ENCODE data around the gene TXNDC5.
"Not testable (repeated sequence)": the region's sequence is repeated elsewhere in the genome, so short reads cannot be mapped to it uniquely, and the experiment has no call there.

The TXNDC5 gene

DNA sequence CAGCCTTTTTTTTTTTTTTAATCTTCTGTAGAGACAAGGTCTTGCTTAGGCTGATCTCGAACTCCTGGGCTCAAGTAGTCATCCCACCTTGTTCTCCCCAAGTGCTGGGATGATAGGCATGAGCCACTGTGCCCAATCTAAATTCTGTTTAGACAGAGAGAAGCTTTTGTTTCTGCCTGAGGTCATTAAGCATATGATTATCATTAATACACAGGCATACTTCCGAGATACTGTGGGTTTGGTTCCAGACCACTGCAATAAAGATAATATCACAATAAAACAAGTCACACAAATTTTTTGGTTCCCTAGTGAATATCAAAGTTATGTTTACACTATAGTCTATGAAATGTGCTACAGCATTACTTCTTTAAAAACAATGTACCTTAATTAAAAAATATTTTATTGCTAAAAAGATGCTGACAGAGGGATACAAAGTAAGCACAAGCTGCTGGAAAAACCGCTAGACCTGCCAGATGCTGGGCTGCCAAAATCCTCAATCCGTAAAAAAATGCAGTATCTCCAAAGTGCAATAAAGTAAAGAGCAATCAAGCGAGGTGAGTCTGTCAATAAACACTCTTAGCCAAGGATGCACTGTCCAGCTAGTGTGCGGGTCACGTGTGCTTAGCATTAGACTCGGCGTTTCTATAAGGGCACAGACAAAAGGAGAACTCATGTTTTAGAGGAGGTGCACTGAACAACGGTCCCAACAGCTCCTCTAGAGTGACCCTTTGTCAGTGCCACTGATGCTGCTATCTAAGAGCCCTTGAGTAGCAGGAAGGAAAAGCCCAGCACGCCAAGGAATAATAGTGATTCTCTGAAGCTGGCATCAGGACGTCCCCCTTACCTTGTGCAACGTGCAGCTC, 16.1 kb downstream of the TXNDC5 start:
- DNase-seq: no peak

DNA sequence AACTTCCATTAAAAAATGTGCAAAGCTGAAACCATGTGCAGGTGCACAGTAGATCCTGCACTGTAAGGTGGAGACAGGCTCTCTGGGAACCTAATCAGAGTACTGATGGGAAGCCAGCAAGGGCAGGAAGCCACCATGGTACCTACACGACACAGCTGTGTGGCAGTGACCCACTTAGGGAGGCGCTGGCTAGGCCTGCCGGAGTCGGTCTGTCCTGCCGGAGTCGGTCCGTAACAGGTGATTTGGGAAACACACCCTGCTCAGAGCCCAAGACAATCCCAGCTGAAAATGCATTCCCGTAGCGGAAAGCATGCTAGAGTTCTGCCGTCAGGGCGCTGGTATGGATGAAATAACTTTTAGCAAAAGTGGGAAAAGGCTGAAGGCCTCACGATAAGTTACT, 17.2 kb downstream of the TXNDC5 start:
- no peak for DNase-seq

DNA sequence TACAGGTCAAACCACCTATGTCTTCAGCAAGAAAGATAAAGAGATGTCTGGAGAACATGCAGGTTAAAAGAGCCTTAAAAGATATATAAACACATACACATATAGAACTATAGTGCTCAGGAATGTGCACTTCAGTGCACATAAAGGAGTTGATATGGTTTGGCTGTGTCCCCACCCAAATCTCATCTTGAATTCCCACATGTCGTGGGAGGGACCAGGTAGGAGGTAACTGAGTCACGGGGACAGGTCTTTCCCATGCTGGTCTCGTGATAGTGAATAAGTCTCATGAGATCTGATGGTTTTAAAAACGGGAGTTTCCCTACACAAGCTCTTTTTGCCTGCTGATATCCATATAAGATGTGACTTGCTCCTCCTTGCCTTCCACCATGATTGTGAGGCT, 18.2 kb downstream of the TXNDC5 start:
- DNase-seq: not testable (repeated sequence)

DNA sequence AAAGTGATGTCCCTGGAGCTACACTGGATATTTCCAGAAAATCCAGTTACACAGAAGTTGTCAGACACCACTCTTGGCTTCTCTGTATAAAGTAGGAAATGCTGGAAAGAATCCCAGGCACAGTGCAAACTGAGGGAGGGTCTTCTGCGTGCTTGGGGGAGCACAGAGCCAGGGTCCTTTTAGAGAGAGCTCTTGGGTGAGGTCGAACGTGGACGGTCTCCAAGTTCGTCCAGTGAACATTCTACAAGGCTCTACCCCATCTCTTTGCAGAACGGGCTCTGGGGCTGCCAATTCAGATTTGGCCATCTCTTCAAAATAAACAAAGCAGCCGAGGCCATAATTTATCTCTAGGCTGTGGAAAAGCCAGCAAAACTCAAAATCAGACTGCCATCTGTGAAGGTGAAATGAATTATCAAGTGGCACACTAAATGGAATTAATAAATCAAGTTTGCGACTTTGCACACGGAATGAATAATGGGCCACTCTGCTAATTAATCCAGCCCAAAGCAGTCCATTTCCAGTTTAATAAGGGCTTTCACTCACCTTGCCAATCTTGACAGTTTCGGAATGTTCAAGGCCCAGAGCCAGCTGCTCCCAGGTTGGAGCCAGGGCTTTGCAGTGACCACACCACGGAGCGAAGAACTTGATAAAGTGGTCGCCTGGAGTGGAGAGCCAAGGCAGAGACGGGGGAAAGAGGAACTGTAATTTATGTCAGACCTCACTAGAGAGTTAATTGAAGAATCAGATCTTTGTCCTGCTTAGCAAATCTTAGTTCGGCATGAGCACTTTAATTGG, 19.3 kb downstream of the TXNDC5 start:
- DNase-seq: no peak

DNA sequence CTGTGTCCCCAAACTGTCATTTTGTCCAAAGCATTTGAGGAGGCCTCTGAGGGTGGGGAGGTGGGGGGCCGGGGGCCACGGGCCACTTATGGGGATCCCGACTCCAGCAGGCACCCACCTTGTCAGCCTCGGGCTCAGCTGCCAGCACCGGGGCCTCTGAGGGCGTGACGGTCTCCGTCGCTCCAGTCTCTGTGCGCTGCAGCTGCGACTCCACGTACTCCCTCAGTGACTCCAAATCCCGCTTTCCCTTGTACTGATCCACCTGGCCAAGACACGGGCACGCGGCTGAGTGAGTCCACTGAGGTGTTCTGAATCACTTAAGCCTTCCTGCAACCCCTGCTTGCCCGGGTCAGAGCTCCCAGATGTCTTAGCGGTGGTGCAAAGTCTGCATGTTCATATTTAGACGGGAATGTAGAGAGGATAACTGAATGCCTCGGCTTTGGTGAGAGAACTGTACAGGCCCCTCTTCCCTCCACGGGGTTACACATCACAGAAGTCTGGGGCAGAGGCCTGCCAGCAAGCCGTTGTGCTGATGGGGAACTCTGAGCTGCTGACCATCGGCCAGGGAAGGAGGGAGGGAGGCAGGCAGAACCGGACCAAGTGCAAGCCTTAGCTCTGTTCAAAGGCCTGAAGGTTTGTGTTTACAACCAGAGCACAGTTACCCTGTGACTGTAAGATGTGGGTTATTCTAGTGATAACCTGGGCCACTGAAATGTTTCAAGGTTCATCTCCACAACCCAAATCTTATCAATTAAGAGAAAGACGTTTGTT, 21.8 kb downstream of the TXNDC5 start:
- DNase-seq: no peak

DNA sequence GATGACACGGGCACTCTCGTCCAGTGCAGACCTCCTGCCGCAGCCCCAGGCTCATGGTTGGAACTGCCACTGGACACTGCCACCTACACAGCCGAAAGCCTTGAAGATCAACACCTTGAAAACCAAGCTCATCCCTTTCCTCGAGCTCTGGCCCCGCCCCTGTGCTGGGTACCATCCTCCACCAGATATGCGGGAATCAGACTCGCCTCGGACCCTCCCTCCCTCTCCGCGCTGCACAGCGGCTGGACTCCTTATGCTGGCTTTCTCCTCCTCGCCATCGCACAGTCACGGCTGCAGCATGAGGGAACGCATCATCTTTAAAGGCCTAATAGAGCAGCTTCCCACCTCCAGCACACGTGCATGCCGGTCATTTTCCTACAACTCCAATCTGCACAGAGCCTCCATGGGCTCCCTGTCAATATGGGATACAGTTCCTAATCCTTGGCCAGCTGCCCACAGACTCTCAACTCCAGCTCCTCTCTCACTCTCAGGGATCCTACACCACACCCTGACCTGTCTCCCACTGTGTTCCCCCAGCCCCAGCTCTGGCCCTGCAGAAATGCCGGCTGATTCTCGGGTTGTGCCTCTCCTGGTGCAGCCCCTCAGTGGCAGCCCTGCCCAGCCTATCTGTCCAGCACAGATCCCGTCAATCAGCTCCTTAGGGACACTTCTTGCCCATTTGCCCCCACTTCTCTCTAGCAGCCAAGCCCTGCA, 23.2 kb downstream of the TXNDC5 start:
- DNase-seq: no peak

DNA sequence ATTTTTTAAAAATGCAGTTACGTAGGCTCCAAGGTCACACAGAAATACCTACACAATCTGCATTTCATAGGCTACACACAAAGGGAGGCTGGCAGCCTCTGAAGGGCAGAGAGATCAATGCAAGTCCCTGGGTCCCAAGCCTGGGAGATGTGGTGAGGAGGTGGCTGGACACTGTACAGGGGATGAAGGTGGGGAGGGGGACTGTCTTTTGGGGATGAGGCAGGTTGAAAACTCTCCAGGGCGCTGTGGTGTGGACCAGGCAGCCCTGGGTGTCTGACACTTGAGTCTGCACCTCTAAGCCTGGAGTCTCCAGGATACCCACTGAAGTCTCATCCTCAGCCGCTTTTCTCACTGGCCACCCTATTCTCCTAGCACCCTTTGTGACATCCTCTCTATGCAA, 24.5 kb downstream of the TXNDC5 start:
- no peak for DNase-seq

DNA sequence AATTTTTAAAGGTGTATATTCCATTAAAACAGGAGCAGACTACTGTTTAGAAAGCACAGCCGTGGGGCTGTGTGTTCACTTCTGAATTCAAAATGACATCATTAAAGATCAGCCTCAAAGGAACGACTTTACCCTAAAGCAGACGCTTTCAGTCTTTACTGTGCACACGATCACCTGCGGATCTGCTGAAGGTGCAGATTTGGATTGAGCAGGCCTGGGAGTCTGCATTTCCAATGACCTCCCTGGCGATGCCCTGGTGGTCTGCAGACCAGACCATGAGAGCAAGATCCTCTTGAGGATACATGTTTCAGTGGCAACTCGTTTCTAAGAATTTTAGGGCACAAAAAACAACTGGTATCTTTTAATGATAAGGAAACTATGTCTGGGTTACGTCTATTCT, 27.2 kb downstream of the TXNDC5 start:
- no peak for DNase-seq

DNA sequence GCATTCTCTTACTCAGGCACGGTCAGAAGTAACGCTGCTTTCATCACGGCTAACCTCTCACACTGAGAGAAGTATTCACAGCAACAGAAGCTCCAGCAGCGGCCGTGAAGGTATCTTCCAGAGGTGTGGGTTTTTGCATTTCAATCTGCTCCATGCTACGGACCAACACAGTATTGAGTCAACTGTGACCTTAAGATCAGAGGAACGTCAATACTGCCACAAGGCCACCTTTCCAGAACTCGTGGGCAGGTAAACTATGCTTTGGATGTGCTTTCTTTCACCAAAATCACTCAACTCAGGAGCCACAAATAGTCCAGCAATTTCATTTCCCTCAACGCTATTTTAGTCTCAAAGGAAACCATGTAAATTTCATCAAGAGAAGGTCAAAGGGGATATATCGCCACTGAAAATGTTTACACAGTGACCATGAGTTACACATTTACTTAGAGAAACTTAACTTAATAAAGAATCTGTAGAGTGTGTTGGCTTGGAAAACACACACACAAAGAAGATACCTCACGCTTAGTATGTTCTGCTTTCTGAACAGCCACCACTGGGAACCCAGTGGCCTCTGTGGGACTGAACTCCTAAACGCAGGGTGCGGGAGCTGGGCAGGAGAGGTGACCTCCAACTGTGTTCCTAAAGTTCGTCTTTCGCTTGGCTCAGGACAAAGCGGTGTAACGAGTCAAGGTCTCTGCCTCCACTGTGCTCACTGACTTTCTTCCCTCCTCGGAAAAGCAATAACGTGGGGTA, 27.9 kb downstream of the TXNDC5 start:
- no peak for DNase-seq

DNA sequence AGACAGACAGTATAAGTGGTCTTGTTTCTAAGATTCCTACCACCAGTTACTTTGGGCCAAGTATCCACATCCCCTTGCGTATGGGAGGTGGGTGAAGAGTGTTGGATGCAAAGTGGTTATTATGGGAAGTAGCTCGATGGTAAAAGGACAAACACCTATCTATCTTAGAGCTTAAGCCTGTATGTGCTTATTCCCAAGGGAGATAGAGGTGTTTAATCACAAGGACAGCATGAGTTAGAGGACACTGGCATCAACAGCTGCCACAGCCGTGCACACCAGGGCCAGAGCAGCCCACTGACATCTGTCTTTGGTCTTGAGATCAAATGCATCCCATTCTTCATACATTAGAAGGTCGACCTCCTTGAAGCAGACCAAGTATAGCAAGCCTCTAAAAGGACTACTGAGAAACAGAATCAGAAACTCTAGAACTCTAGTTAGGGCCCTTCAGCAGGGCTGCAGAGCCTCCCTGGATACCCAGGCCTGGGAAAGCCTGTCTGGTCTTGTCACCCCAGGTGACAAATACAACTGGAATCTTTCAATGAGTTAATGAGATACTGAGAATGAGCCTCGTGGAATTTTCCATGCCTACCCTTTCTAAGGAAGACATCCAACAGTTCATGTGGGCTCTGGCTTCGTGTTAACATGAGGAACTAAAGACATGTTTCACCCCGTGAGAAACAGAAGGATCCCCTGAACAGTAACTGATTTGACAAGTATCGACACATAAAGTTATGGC, 28.7 kb downstream of the TXNDC5 start:
- no peak for DNase-seq

DNA sequence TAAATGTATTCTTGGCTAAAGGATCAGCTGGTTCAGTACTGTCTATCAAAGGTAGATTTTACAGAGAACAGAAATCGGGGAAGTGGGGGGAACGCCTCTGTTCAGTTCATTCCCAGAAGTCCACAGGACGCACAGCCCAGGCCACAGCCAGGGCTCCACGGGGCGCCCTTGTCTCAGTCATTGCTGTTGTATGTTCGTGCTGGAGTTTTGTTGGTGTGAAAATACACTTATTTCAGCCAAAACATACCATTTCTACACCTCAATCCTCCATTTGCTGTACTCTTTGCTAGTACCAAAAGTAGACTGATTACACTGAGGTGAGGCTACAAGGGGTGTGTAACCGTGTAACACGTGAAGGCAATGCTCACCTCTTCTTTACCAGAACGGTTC, 29.9 kb downstream of the TXNDC5 start:
- DNase-seq: no peak

DNA sequence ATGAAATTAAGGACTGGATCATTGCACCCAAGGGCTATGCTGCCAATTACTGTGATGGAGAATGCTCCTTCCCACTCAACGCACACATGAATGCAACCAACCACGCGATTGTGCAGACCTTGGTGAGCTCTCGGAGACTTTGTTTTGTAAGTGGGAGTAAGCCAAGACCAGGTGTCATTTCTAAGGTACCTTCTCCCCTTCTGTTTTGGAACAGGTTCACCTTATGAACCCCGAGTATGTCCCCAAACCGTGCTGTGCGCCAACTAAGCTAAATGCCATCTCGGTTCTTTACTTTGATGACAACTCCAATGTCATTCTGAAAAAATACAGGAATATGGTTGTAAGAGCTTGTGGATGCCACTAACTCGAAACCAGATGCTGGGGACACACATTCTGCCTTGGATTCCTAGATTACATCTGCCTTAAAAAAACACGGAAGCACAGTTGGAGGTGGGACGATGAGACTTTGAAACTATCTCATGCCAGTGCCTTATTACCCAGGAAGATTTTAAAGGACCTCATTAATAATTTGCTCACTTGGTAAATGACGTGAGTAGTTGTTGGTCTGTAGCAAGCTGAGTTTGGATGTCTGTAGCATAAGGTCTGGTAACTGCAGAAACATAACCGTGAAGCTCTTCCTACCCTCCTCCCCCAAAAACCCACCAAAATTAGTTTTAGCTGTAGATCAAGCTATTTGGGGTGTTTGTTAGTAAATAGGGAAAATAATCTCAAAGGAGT, 30.4 kb downstream of the TXNDC5 start:
- DNase-seq: no peak

DNA sequence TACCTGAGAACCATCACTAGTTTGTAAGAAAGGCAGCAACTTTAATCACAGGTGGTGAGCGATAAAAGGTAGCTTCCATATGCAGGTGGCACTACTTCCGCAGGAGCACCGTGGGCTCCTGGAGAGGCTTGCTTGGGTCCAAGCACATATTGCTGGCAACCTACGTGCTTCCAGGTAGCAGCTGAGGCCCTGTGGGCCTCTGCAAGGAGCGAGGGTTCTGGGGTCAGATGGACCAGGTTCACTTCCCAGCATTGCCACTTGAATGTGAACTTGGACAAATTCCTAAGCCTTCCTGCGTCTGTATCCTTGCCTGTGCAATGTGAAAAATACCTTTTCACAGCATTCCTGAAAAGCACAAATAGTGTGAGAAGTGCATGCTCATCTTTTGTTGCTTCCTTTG, 31.0 kb downstream of the TXNDC5 start:
- DNase-seq: no peak

DNA sequence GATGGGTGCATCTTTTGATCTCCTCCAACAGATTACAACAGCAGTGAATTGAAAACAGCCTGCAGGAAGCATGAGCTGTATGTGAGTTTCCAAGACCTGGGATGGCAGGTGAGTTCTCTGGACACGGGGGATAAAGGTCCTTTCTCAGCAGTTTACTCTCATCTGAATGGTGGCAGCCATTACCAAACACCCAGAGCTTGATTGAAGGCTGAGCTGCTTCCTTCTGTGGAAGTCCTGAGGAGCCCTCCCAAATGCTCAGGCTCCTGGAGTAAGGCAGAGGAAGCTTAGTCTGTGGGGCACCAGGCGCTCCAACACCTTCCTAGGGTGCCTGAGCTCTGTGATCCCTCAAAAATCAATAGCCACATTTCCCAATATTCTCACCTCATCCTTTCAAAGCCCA, 31.5 kb downstream of the TXNDC5 start:
- DNase-seq: no peak

DNA sequence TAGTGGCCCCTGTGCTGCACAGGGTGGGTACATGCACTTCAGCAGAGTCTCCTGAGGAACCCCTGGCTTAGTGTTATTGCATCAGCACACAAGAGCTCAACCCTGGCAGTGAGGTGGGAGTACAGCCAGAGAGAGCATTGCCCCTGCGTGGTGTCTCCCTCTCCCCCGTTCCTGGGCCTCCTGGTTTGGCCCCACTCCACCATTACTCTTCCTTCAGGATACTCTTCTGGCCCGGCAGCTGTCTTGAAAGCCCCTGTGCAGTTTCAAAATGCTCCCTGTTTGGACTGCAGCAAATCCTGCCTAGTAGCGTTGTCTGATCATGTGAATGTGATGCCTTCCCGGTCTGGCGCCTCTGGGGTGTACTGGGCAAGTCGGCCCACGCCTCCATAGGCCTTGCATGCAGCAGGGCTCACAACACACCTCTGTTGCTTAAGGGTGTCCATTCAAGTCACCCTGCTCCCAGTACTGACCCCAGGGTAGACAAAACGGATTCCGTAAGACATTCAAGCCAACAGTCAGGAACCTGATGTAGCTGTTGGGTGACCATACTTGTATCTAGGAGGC, 32.1 kb downstream of the TXNDC5 start:
- no peak for DNase-seq

DNA sequence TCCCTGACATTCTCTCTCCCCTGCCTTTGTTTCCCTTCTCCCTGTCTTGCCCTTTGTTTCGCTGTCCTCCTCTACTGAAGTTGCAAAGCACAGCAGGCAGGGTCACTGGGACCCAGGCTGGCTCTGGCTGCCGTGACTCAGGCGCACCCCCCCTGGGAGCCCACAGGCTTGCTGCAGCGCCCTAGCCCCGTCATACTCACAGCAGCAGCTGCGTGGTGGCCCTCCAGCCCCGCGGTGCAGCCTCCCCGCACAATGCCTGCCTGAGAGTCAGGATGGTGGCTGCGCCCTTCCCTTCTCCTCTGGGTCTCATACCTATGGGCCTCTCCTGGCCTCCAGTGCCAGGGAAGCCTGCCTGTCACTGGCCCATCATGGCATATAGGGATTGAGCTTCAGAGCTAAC, 41.7 kb downstream of the TXNDC5 start:
- no peak for DNase-seq

DNA sequence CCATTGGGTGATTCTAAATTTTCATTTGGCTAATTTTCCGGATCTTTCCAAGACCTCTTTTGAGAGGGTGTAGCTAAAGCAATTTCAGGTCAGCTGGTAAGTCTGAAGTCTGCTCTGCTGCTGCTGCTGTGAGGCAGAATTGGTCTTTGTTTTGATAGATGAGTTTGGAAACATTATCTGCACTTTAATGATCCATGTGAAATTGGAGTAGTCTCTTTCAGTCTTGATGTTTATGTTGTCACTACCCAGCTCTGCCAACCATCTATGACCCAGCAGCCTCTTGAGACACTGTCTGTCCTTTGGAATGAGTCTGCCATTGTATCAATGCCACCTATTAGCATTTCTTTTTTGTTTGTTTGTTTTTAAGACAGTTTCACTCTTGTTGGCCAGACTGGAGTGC, 44.1 kb downstream of the TXNDC5 start:
- DNase-seq: no peak

DNA sequence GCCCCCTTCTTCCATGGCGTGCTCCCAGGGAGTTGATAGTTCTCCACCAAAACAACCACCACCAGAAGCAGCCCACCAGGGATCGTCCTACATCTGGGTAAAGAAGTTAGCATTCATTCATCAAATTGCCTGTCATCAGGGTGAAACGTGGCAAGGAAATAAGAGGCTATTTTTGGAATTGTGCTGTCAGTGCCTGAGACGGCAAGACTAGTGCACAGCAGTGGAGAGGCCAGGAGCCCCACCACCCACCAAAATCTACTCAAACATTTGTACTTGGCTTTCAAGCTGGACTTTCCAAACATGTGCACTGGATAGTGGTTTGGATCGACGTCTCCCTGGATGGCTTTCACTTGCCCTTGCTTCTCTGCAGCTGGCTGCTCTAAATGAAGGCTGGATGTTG, 44.8 kb downstream of the TXNDC5 start:
- DNase-seq: no peak

DNA sequence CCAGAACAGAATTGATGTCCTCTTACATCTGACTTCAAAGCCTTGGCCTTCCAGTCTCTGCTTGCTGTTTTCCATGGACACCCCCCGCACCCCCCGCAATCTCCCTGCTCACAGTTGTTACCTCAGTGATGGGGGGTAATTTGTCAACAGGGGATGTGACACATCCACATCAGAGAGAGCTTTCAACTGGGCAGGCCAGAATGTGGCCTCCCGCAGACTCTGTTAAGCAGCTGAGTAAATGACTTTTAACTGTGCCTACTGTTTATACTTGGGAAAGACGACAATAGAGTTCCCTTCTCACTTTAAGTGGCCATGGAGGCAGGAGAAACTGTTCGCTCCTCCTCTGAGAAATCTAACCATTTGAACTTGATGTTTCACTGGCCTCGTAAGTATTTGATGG, 51.0 kb downstream of the TXNDC5 start:
- DNase-seq: no peak

DNA sequence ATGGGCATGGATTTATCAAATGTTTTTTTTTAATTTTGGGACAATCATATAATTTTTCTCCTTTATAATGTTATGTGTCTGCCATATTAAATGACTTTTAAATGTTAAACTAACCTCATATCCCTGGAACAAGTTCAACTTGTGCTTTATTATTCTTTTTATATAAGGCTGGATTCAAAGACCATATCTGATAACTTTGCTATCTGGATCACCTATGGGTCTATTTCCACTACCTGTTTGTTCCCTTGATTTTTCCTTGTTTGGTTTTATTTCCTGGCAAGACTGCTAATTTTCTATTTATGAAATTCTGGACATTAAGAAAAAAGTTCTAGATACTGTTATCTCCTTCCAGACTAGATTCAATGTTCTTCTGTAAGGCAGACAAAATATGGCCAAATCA, 58.8 kb downstream of the TXNDC5 start:
- DNase-seq: no peak

Measured in inflammatory macrophage (primary cell).